ENCODE data around the gene DUSP16.

The DUSP16 gene

DNA sequence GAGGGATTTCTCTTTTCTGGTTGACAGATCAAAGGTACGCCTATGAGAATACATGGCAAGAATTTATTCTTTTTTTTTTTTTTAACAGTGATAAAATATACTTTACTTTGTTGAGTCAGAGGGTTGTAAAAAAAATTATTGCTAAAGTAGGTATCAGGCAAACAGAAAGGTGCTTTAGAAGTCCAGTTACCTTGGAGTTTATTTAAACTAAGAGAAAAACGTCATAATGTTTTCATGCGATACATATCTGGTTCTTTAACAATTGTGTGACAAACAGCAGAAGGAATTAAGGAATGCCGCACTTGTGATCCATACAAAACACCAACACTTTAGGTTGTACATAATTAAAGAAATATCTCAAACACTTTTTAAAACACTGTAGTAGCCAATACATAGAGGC lies 111.6 kb downstream of the DUSP16 start:
- no peak overlapping the region for H3K27ac ChIP-seq

DNA sequence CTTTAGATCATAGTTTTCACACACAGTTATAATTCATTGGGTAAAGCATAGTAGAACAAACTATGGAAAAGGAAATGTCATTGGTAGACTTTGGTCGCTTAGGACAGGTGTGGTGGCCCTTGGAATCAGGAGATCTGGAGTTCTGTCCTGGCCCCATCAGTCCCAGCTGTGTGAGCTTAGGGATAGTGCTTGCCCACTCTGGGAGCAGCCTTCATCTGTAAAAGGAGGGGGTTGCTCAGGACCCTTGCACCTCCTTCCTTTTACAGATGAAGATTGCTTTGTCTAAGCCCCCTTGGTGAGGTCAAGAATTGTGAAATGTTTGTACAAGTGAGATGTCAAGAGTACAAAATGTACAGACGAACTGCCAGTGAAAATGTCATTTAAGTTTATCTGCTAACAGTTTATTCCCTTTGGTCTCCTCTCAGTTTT lies 112.6 kb downstream of the DUSP16 start:
- no peak overlapping the region for H3K4me3 ChIP-seq
- TF ChIP-seq, protein P1, sequence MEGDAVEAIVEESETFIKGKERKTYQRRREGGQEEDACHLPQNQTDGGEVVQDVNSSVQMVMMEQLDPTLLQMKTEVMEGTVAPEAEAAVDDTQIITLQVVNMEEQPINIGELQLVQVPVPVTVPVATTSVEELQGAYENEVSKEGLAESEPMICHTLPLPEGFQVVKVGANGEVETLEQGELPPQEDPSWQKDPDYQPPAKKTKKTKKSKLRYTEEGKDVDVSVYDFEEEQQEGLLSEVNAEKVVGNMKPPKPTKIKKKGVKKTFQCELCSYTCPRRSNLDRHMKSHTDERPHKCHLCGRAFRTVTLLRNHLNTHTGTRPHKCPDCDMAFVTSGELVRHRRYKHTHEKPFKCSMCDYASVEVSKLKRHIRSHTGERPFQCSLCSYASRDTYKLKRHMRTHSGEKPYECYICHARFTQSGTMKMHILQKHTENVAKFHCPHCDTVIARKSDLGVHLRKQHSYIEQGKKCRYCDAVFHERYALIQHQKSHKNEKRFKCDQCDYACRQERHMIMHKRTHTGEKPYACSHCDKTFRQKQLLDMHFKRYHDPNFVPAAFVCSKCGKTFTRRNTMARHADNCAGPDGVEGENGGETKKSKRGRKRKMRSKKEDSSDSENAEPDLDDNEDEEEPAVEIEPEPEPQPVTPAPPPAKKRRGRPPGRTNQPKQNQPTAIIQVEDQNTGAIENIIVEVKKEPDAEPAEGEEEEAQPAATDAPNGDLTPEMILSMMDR (IDR thresholded peaks at IDR 0.05): no peak
- peaks cover 0 to 6% (median 1%) of the 10 kb centered on the region in 4 donors for H3K4me1 ChIP-seq
- H3K36me3 ChIP-seq: no peaks in the 10 kb centered on the region
- intact Hi-C loops (cut with DNase I; ENCODE audit: low total_unique reads): no loop called here
- no peaks in the 10 kb centered on the region for H3K9me3 ChIP-seq
- H3K27me3 ChIP-seq: no peaks in the 10 kb centered on the region
- no peak for DNase-seq
- H3K27ac ChIP-seq: no peak overlapping the region

More for the DNA sequence above, 111.6 kb downstream of the DUSP16 start:
- no peak overlapping the region for H3K4me3 ChIP-seq
- H3K36me3 ChIP-seq: no peaks in the 10 kb centered on the region
- no peak for DNase-seq
- H3K4me1 ChIP-seq: peaks cover 0 to 5% (median 1%) of the 10 kb centered on the region in 4 donors
- TF ChIP-seq, protein P1 (IDR thresholded peaks at IDR 0.05): no peak
- H3K9me3 ChIP-seq: no peaks in the 10 kb centered on the region
- H3K27me3 ChIP-seq: no peaks in the 10 kb centered on the region
- intact Hi-C loops (cut with DNase I; ENCODE audit: low total_unique reads): no loop called here

DNA sequence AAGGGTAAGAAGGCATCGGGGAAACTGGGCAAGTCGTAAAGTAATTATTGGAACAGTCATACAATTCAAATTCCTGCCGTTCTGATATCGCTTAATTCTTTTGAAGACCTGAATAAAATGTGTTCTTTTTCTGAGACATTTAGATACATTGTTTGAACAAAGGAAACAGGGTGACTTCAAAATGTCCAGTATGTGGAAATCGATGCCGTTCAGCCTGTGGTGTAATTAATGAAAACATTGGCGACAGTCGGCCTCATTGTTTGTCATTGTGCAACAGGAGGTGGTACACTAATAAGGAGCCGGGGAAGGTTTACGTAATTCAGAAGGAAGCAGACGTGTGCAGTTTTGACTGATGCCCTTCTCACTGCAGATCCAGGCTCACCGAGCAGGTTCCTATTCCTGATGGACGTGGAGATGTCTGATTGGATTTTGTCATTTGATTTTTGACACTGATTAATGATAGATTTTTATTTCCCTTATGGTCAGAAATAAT lies 113.1 kb downstream of the DUSP16 start:
- no peak for DNase-seq
- intact Hi-C loops (cut with DNase I; ENCODE audit: low total_unique reads): no loop called here

DNA sequence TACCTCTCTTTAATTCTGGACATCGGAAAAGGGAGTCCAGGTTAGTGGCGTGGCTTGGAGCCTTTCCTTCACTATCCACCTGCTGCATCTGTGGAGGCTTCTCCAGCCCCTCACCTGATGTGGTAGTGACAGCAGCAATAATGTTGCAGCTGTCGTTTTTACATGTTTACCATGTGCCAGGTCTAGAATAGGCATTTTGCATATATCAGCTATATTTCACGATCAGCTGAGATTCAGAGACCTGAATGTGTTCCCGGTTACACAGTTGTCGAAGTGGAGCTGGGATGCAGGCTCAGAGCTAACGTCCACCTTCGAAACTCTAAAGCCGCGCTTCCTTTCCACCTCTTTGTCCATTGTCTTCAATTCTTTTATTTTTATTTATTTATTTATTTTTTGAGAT lies 114.8 kb downstream of the DUSP16 start:
- Histone ChIP-seq H3K27me3 (no peaks in the 10 kb centered on the region), H3K36me3 (no peaks in the 10 kb centered on the region), H3K4me1 (peaks cover 0 to 28% (median 18%) of the 10 kb centered on the region in 4 donors), H3K27ac (no peak overlapping the region), H3K4me3 (no peak overlapping the region), H3K9me3 (no peaks in the 10 kb centered on the region)
- TF ChIP-seq, protein P1 (IDR thresholded peaks at IDR 0.05): no peak
- intact Hi-C loops (cut with DNase I; ENCODE audit: low total_unique reads): no loop called here
- DNase-seq: no peak

More for the DNA sequence above, 113.1 kb downstream of the DUSP16 start:
- no peak overlapping the region for H3K27ac ChIP-seq
- H3K4me1 ChIP-seq: peaks cover 0 to 11% (median 1%) of the 10 kb centered on the region in 4 donors
- H3K4me3 ChIP-seq: no peak overlapping the region
- H3K9me3 ChIP-seq: no peaks in the 10 kb centered on the region
- H3K36me3 ChIP-seq: no peaks in the 10 kb centered on the region
- TF ChIP-seq, protein P1 (IDR thresholded peaks at IDR 0.05): no peak
- no peaks in the 10 kb centered on the region for H3K27me3 ChIP-seq

DNA sequence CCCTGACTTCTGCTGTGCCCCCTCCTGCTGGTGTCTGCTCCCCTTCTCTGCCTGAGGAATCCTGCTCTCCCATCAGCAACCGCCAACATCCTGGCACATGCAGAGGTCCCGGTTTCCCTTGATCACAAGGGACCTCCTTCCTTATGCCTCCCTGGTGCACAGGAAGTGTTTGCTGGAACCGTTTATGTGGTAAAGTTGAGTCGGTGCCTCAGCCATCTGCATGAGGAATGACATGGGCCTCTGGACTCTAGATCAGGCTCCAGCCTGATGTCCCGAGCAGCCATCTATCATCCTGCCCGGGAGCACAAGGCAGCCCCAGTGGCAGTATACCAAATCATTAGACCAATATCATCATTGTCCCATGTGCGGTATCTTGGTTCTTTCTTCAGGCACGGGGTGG lies 115.4 kb downstream of the DUSP16 start:
- no peak overlapping the region for H3K4me3 ChIP-seq
- intact Hi-C loops (cut with DNase I; ENCODE audit: low total_unique reads): no loop called here
- TF ChIP-seq, protein P1 (IDR thresholded peaks at IDR 0.05): no peak
- H3K9me3 ChIP-seq: no peaks in the 10 kb centered on the region
- DNase-seq: no peak
- no peak overlapping the region for H3K27ac ChIP-seq
- peaks cover 0 to 34% (median 24%) of the 10 kb centered on the region in 4 donors for H3K4me1 ChIP-seq
- H3K27me3 ChIP-seq: no peaks in the 10 kb centered on the region
- no peaks in the 10 kb centered on the region for H3K36me3 ChIP-seq

DNA sequence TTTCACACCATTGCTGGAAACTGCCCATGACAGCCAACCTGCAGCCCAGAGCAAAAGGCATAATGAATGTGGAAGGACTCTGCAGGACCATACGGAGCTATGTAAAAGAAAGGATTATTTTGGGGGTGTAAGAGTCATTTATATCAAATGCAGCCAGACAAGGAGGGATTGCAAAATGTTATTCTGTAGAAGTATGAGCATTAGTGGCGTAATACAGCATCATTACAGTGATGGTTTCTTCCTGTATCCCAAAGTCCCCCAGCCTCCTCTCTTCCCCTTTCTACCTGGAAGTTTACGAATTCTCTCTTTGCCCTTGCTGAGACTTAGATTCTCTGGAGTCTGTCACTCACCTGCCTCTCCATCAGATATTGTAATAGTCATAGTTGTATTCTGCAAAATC lies 115.9 kb downstream of the DUSP16 start:
- TF ChIP-seq, protein P1 (IDR thresholded peaks at IDR 0.05): no peak
- no peak for DNase-seq
- H3K27ac ChIP-seq: no peak overlapping the region
- no peaks in the 10 kb centered on the region for H3K9me3 ChIP-seq
- H3K4me1 ChIP-seq: peaks cover 0 to 39% (median 28%) of the 10 kb centered on the region in 4 donors
- H3K27me3 ChIP-seq: no peaks in the 10 kb centered on the region
- no peak overlapping the region for H3K4me3 ChIP-seq
- intact Hi-C loops (cut with DNase I; ENCODE audit: low total_unique reads): no loop called here
- H3K36me3 ChIP-seq: no peaks in the 10 kb centered on the region
